OCI-LY3 (cell line): ENCODE measurements around the gene TPO.

Experiments
- H2AFZ ChIP-seq: fragments of 200-600, 300-600 bp; shearing (Covaris generic); 2 replicates; pipeline ENCODE4 v1.6.0; 2014; ENCODE audit warnings: antibody characterized with exemption, low read depth, low read length
- H3K27ac ChIP-seq: fragments of 200-600, 300-600 bp; sonication (generic); 2 replicates; pipeline ENCODE4 v1.5.1; 2014; ENCODE audit warnings: mild to moderate bottlenecking, low read length, moderate library complexity, mixed read lengths
- H3K27me3 ChIP-seq: fragments of 200-600, 300-600 bp; sonication (generic); 2 replicates; pipeline ENCODE4 v1.6.1; 2014; ENCODE audit warnings: low read depth, low read length, mixed read lengths
- H3K36me3 ChIP-seq: fragments of 200-600, 300-600 bp; sonication (generic); replicated peaks from 2 replicates; pipeline ENCODE3; 2014; ENCODE audit warnings: low read depth, low read length, mixed read lengths
- H3K4me1 ChIP-seq: fragments of 300-600, 200-600 bp; sonication (generic); 2 replicates; pipeline ENCODE4 v1.6.1; 2014; ENCODE audit warnings: low read length, mixed read lengths
- H3K4me2 ChIP-seq: fragments of 200-600, 300-600 bp; sonication (generic); 2 replicates; pipeline ENCODE4 v1.6.1; 2014; ENCODE audit warnings: low read length, mixed read lengths
- H3K4me3 ChIP-seq: fragments of 300-600, 200-600 bp; sonication (generic); 2 replicates; pipeline ENCODE4 v1.5.1; 2014; ENCODE audit warnings: antibody characterized with exemption, mild to moderate bottlenecking, low read length, moderate library complexity
- H3K79me2 ChIP-seq: fragments of 300-600, 200-600 bp; shearing (Covaris generic); 2 replicates; pipeline ENCODE4 v1.6.1; 2014; ENCODE audit warnings: mild to moderate bottlenecking, low read length, mixed read lengths
- H3K9ac ChIP-seq: fragments of 300-600, 200-600 bp; shearing (Covaris generic); 2 replicates; pipeline ENCODE4 v1.6.0; 2014; ENCODE audit warnings: mild to moderate bottlenecking, low read length, moderate library complexity
- H3K9me3 ChIP-seq: fragments of 200-600, 300-600 bp; shearing (Covaris generic); 2 replicates; pipeline ENCODE4 v1.6.1; 2014; ENCODE audit warnings: low read length, mixed read lengths; ENCODE audit not compliant: insufficient read depth
- H4K20me1 ChIP-seq: fragments of 200-600, 300-600 bp; sonication (generic); 2 replicates; pipeline ENCODE4 v1.6.1; 2016; ENCODE audit warnings: low read length, mixed read lengths; ENCODE audit not compliant: insufficient read depth
- EZH2phosphoT487 ChIP-seq: fragments of 200-600 bp; shearing (Covaris generic); IDR thresholded peaks from 2 replicates; pipeline ENCODE4 v1.6.1; 2018; ENCODE audit warnings: antibody characterized with exemption, mixed run types, low read depth
- TF ChIP-seq, protein P1 (sequence below): fragments of 200-600, 300-600 bp; sonication (generic); IDR thresholded peaks from 2 replicates; pipeline ENCODE4 v1.5.1; 2014; ENCODE audit warnings: antibody characterized with exemption, low read length, low read depth

The TPO gene

DNA sequence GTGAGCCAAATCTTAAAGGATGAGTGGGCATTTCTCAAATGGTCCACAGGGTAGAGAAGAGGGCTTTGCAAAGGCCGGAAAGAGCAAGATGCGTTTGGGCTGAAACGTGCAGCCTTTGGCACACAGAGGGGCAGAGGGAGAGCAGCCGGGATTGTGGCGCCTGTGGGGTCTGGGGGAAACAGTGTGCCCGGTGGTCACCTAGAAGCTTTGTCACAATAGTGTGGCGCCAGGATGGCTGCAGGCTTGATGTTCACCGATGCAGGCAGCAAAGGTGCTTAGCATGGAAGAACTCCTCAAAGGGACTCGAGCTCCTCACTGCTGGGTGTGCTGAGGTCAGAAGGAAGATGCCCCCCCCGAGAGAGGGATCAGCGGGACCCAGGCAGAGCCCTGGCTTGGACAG, 23.8 kb downstream of the TPO start:
- H3K4me2 ChIP-seq = no peak overlapping the region
- no peak overlapping the region for H3K4me3 ChIP-seq
- H3K27me3 ChIP-seq = no peaks in the 10 kb centered on the region
- TF ChIP-seq, protein P1, sequence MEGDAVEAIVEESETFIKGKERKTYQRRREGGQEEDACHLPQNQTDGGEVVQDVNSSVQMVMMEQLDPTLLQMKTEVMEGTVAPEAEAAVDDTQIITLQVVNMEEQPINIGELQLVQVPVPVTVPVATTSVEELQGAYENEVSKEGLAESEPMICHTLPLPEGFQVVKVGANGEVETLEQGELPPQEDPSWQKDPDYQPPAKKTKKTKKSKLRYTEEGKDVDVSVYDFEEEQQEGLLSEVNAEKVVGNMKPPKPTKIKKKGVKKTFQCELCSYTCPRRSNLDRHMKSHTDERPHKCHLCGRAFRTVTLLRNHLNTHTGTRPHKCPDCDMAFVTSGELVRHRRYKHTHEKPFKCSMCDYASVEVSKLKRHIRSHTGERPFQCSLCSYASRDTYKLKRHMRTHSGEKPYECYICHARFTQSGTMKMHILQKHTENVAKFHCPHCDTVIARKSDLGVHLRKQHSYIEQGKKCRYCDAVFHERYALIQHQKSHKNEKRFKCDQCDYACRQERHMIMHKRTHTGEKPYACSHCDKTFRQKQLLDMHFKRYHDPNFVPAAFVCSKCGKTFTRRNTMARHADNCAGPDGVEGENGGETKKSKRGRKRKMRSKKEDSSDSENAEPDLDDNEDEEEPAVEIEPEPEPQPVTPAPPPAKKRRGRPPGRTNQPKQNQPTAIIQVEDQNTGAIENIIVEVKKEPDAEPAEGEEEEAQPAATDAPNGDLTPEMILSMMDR = no peak
- no peak for TF ChIP-seq EZH2phosphoT487
- no peaks in the 10 kb centered on the region for H4K20me1 ChIP-seq
- no peak overlapping the region for H2AFZ ChIP-seq
- no peaks in the 10 kb centered on the region for H3K79me2 ChIP-seq
- no peaks in the 10 kb centered on the region for H3K9me3 ChIP-seq
- no peaks in the 10 kb centered on the region for H3K36me3 ChIP-seq
- no peak overlapping the region for H3K27ac ChIP-seq
- H3K4me1 ChIP-seq = no peaks in the 10 kb centered on the region
- no peak overlapping the region for H3K9ac ChIP-seq

DNA sequence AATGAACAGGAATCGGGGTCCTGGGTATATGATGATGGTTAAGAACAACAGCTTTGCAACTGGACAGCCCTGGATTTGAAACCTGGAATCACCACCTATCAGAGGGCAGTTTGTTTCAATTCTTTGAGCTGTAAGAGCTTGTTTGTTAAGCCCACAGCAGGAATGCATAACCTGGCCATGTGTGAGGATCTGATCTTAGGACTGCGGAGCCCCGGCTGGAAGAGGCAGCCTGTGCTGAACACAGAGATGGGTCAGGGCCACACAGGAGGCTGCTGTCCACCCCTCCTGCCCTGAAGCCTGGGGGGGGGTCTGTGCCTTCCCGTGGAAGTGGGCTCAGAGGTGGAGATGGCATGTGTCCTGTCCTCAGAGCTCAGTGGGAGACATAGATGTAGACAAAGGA, 24.3 kb downstream of the TPO start:
- Histone ChIP-seq H3K4me1 (no peaks in the 10 kb centered on the region), H3K36me3 (no peaks in the 10 kb centered on the region), H3K79me2 (no peaks in the 10 kb centered on the region), H3K27me3 (no peaks in the 10 kb centered on the region), H3K27ac (no peak overlapping the region), H3K9me3 (no peaks in the 10 kb centered on the region), H3K9ac (no peak overlapping the region), H3K4me2 (no peak overlapping the region), H2AFZ (no peak overlapping the region), H4K20me1 (no peaks in the 10 kb centered on the region), H3K4me3 (no peak overlapping the region)
- TF ChIP-seq EZH2phosphoT487 = no peak
- TF ChIP-seq, protein P1 = no peak

DNA sequence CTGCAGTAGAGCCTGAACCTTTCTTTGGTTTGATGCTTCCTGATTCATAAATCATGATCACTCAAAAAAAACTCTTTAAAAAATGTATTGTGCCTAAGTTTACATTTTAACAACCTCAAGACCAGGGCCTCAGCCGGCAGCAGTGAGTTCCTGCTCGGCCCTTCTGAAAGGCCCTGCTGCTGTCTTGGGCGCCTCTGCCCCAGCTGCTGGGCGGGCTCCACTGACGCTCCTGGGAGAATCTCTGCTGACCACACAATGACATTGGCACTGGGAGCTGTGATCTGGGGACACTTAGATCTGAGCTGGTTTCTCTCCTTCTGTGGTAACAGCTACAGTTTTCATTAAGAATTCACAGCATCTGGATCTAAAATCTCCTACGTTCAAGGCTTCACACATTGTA, 25.7 kb downstream of the TPO start:
- Histone ChIP-seq H4K20me1 (no peaks in the 10 kb centered on the region), H3K9me3 (no peaks in the 10 kb centered on the region), H3K27ac (no peak overlapping the region), H2AFZ (no peak overlapping the region), H3K4me2 (no peak overlapping the region), H3K4me1 (no peaks in the 10 kb centered on the region), H3K9ac (no peak overlapping the region), H3K79me2 (no peaks in the 10 kb centered on the region), H3K36me3 (no peaks in the 10 kb centered on the region), H3K4me3 (no peak overlapping the region), H3K27me3 (no peaks in the 10 kb centered on the region)
- TF ChIP-seq, protein P1 = no peak
- TF ChIP-seq EZH2phosphoT487 = no peak

DNA sequence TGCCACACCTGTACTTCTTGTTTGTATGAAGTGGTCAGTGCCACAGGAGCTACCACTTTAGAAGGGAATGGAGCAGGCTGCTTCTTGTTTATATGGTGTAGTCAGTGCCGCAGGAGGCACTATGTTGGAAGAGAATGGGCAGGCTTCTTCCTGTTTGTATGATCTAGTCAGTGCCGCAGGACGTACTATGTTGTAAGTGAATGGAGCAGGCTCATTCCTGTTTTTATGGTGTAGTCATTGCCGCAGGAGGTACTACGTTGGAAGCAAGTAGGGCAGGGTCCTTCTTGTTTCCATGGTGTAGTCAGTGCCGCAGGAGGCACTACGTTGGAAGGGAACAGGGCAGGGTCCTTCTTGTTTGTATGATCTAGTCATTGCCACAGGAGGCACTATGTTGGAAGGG, 27.3 kb downstream of the TPO start:
- H3K4me2 ChIP-seq = no peak overlapping the region
- H3K4me1 ChIP-seq = no peaks in the 10 kb centered on the region
- TF ChIP-seq, protein P1 = no peak
- no peak for TF ChIP-seq EZH2phosphoT487
- H3K79me2 ChIP-seq = no peaks in the 10 kb centered on the region
- no peaks in the 10 kb centered on the region for H3K9me3 ChIP-seq
- H3K27me3 ChIP-seq = no peaks in the 10 kb centered on the region
- H3K36me3 ChIP-seq = no peaks in the 10 kb centered on the region
- H3K9ac ChIP-seq = no peak overlapping the region
- H4K20me1 ChIP-seq = no peaks in the 10 kb centered on the region
- no peak overlapping the region for H2AFZ ChIP-seq
- no peak overlapping the region for H3K27ac ChIP-seq
- no peak overlapping the region for H3K4me3 ChIP-seq
